ENCODE measurements around the gene SLC12A5.

Gene SLC12A5

DNA sequence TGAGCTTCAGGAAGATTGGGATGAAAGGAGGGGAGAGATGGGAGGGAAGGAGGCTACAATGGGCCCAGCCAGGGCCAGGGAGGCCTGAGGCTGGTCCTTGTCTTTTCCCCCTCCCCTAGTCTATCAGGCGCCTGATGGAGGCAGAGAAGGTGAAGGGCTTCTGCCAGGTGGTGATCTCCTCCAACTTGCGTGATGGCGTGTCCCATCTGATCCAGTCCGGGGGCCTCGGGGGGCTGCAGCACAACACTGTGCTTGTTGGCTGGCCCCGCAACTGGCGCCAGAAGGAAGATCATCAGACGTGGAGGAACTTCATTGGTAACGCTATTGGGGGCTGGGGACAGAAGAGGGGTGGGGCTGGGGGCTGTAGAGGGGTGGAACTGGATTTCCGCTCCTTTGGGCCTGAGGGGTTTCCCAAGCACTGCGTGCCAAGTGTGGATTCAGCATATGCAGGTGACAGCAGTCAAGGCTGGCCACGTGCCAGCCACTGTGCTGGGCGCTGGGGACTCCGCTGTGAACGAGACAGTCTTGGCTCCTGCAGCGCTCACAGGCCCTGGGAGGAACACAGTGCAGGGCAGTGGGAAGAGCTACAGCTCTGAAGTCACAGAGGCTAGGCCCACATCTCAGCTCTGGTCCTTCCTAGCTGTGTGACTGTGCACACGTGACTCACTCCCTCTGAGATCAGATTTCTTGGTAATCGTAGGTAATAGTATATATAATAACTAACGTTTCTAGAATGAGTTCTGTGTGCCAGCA lies 22.7 kb downstream of the SLC12A5 start:
- TF ChIP-seq SIN3A (IDR thresholded peaks at IDR 0.05; ENCODE audit: borderline replicate concordance, insufficient read depth, low read length) (no peak), FOXP2 (optimal IDR thresholded peaks at IDR 0.05; ENCODE audit: borderline replicate concordance, extremely low read depth, extremely low read length, insufficient read depth) (no peak), TAF1 (IDR thresholded peaks at IDR 0.05; ENCODE audit: borderline replicate concordance, insufficient read depth, low read length) (no peak), POLR2AphosphoS5 (IDR thresholded peaks at IDR 0.05; ENCODE audit: low read depth, low read length) (no peak)
- TF ChIP-seq, protein P1, sequence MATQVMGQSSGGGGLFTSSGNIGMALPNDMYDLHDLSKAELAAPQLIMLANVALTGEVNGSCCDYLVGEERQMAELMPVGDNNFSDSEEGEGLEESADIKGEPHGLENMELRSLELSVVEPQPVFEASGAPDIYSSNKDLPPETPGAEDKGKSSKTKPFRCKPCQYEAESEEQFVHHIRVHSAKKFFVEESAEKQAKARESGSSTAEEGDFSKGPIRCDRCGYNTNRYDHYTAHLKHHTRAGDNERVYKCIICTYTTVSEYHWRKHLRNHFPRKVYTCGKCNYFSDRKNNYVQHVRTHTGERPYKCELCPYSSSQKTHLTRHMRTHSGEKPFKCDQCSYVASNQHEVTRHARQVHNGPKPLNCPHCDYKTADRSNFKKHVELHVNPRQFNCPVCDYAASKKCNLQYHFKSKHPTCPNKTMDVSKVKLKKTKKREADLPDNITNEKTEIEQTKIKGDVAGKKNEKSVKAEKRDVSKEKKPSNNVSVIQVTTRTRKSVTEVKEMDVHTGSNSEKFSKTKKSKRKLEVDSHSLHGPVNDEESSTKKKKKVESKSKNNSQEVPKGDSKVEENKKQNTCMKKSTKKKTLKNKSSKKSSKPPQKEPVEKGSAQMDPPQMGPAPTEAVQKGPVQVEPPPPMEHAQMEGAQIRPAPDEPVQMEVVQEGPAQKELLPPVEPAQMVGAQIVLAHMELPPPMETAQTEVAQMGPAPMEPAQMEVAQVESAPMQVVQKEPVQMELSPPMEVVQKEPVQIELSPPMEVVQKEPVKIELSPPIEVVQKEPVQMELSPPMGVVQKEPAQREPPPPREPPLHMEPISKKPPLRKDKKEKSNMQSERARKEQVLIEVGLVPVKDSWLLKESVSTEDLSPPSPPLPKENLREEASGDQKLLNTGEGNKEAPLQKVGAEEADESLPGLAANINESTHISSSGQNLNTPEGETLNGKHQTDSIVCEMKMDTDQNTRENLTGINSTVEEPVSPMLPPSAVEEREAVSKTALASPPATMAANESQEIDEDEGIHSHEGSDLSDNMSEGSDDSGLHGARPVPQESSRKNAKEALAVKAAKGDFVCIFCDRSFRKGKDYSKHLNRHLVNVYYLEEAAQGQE (IDR thresholded peaks at IDR 0.05; ENCODE audit: insufficient read depth in 1 of 2, low read depth in 2 of 2, low read length in 2 of 2) = no peak

DNA sequence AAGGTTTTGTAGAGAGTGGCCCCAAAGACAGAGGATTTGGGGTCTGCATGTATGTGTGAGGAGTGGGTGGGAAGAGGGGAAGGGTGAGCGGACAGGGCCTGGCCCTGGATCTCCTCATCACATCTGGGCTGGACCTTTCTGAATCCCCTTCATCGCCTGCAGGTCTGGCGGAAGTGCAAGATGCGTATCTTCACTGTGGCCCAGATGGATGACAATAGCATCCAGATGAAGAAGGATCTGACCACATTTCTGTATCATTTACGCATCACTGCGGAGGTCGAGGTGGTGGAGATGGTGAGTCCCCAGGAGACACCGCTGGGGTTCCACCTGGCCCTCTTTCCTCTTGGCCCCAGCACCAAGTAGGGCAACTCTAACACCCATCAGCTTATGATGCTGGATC lies 24.4 kb downstream of the SLC12A5 start:
- TF ChIP-seq, protein P1 (IDR thresholded peaks at IDR 0.05; ENCODE audit: insufficient read depth in 1 of 2, low read depth in 2 of 2, low read length in 2 of 2) = no peak
- TF ChIP-seq FOXP2 (optimal IDR thresholded peaks at IDR 0.05; ENCODE audit: borderline replicate concordance, extremely low read depth, extremely low read length, insufficient read depth) = no peak

DNA sequence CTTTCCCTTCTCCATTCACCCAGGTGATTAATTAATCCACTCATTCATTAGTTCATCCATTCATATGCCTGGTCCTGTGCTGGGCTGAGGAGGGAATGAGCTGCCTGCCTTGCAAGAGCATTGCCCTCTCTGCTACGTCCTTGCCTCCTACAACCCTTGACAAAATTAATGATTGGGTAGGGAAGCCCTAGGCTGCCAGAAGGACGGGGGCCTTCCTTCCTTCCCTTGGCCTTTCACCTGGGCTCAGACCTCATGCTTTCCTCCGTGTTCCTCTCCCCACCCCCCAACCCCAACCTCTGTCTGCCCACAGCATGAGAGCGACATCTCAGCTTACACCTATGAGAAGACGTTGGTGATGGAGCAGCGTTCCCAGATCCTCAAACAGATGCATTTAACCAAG lies 25.6 kb downstream of the SLC12A5 start:
- TF ChIP-seq, protein P1 (IDR thresholded peaks at IDR 0.05; ENCODE audit: insufficient read depth in 1 of 2, low read depth in 2 of 2, low read length in 2 of 2) = no peak
- TF ChIP-seq SIN3A (IDR thresholded peaks at IDR 0.05; ENCODE audit: borderline replicate concordance, insufficient read depth, low read length) (no peak), FOXP2 (optimal IDR thresholded peaks at IDR 0.05; ENCODE audit: borderline replicate concordance, extremely low read depth, extremely low read length, insufficient read depth) (no peak), POLR2AphosphoS5 (IDR thresholded peaks at IDR 0.05; ENCODE audit: low read depth, low read length) (no peak), TAF1 (IDR thresholded peaks at IDR 0.05; ENCODE audit: borderline replicate concordance, insufficient read depth, low read length) (no peak)

DNA sequence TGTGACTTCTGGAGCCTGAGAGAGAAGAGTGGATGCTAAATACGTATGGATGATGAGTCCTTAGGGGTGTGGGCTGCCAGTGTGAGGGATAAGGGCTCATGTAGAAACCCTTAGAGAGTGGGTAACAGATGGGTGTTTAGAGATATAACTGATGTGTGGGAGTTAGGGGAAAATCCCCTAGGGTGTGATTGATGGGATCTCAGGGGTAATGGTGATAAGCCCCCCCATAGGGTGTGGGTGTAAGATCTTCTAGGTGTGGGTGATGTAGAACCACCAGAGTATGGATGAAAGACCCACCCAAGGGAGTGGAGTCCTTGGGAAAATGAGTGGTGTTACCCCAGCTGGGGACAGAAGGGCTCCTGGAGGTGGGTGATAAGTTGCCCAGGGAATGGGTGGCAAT lies 26.3 kb downstream of the SLC12A5 start:
- TF ChIP-seq SIN3A (IDR thresholded peaks at IDR 0.05; ENCODE audit: borderline replicate concordance, insufficient read depth, low read length) (no peak), POLR2AphosphoS5 (IDR thresholded peaks at IDR 0.05; ENCODE audit: low read depth, low read length) (no peak), FOXP2 (optimal IDR thresholded peaks at IDR 0.05; ENCODE audit: borderline replicate concordance, extremely low read depth, extremely low read length, insufficient read depth) (no peak), TAF1 (IDR thresholded peaks at IDR 0.05; ENCODE audit: borderline replicate concordance, insufficient read depth, low read length) (no peak)
- TF ChIP-seq, protein P1 (IDR thresholded peaks at IDR 0.05; ENCODE audit: insufficient read depth in 1 of 2, low read depth in 2 of 2, low read length in 2 of 2) = no peak
